SK-N-SH treated with all-trans-retinoic acid at 6 μM for 48 hours (cell line): Measurements from ENCODE around the gene COL3A1.
A peak's percentile ranks its signal among the peaks of the same experiment; 100 is the strongest.

ENCODE experiments used
- ATAC-seq: fragments of 200-7000 bp; cut with Tn5 transposase; 3 replicates; pipeline ENCODE4 v1.9.1; 2020; ENCODE audit warnings: mild to moderate bottlenecking, moderate library complexity
- ARNTL ChIP-seq: fragments of 450-650 bp; formaldehyde crosslinking; IDR thresholded peaks from 2 replicates; pipeline ENCODE4 v1.5.0; 2020; ENCODE audit warnings: low read depth, mild to moderate bottlenecking, moderate library complexity, borderline replicate concordance
- CSDC2 ChIP-seq: fragments of 250-450 bp; sonication (Bioruptor Pico); IDR thresholded peaks from 2 replicates; pipeline ENCODE4 v1.5.0; 2020; ENCODE audit warnings: mild to moderate bottlenecking, moderate library complexity
- ESRRG ChIP-seq: fragments of 250-450 bp; sonication (Bioruptor Pico); IDR thresholded peaks from 2 replicates; pipeline ENCODE4 v1.6.1; 2021; ENCODE audit warnings: mild to moderate bottlenecking
- ISL1 ChIP-seq: fragments of 250-450 bp; sonication (Bioruptor Pico); IDR thresholded peaks from 2 replicates; pipeline ENCODE4 v2.1.2; 2022; ENCODE audit warnings: mild to moderate bottlenecking, moderate library complexity
- OSR1 ChIP-seq: fragments of 250-450 bp; sonication (Bioruptor Pico); IDR thresholded peaks from 2 replicates; pipeline ENCODE4 v1.8.0; 2022; ENCODE audit warnings: moderate library complexity, mild to moderate bottlenecking, inconsistent platforms
- RARB ChIP-seq: fragments of 250-450 bp; sonication (Bioruptor Pico); IDR thresholded peaks from 2 replicates; pipeline ENCODE4 v1.8.0; 2021; ENCODE audit warnings: mild to moderate bottlenecking, moderate library complexity
- SNAI2 ChIP-seq: fragments of 250-450 bp; sonication (Bioruptor Pico); IDR thresholded peaks from 2 replicates; pipeline ENCODE4 v1.5.0; 2020; ENCODE audit warnings: mild to moderate bottlenecking, moderate library complexity
- TCF4 ChIP-seq: fragments of 250-450 bp; sonication (Bioruptor Pico); IDR thresholded peaks from 2 replicates; pipeline ENCODE4 v1.8.0; 2021; ENCODE audit warnings: mild to moderate bottlenecking, moderate library complexity, borderline replicate concordance
- TOX ChIP-seq: fragments of 250-450 bp; sonication (Bioruptor Pico); IDR thresholded peaks from 2 replicates; pipeline ENCODE4 v1.8.0; 2021; ENCODE audit warnings: mild to moderate bottlenecking, moderate library complexity, borderline replicate concordance
- ZC3H10 ChIP-seq: fragments of 250-450 bp; sonication (Bioruptor Pico); IDR thresholded peaks from 2 replicates; pipeline ENCODE4 v1.5.1; 2021; ENCODE audit warnings: mild to moderate bottlenecking, moderate library complexity
- ZFP3 ChIP-seq: fragments of 250-450 bp; sonication (Bioruptor Pico); IDR thresholded peaks from 2 replicates; pipeline ENCODE4 v1.5.0; 2020; ENCODE audit warnings: mild to moderate bottlenecking, moderate library complexity
- ZFP30 ChIP-seq: fragments of 450-650 bp; formaldehyde crosslinking; IDR thresholded peaks from 2 replicates; pipeline ENCODE4 v1.5.0; 2022; ENCODE audit warnings: mild to moderate bottlenecking, moderate library complexity
- ZNF565 ChIP-seq: fragments of 450-650 bp; formaldehyde crosslinking; conservative IDR thresholded peaks from 2 replicates; pipeline ENCODE4 v1.5.0; 2020; ENCODE audit warnings: low read depth, mild to moderate bottlenecking, moderate library complexity
- ZNF70 ChIP-seq: fragments of 450-650 bp; formaldehyde crosslinking; IDR thresholded peaks from 2 replicates; pipeline ENCODE4 v1.5.0; 2020; ENCODE audit warnings: mild to moderate bottlenecking, moderate library complexity
- TF ChIP-seq, protein P1 (sequence below): fragments of 250-450 bp; sonication (Bioruptor Pico); IDR thresholded peaks from 2 replicates; pipeline ENCODE4 v1.5.1; 2021; ENCODE audit warnings: mild to moderate bottlenecking, moderate library complexity
- TF ChIP-seq, protein P2 (sequence below): fragments of 250-450 bp; sonication (Bioruptor Pico); IDR thresholded peaks from 2 replicates; pipeline ENCODE4 v1.8.0; 2020; ENCODE audit warnings: mild to moderate bottlenecking, moderate library complexity, borderline replicate concordance
- TF ChIP-seq, protein P3 (sequence below): fragments of 250-450 bp; sonication (Bioruptor Pico); IDR thresholded peaks from 2 replicates; pipeline ENCODE4 v1.8.0; 2021; ENCODE audit warnings: low read depth, mild to moderate bottlenecking, moderate library complexity, borderline replicate concordance

Gene COL3A1

DNA sequence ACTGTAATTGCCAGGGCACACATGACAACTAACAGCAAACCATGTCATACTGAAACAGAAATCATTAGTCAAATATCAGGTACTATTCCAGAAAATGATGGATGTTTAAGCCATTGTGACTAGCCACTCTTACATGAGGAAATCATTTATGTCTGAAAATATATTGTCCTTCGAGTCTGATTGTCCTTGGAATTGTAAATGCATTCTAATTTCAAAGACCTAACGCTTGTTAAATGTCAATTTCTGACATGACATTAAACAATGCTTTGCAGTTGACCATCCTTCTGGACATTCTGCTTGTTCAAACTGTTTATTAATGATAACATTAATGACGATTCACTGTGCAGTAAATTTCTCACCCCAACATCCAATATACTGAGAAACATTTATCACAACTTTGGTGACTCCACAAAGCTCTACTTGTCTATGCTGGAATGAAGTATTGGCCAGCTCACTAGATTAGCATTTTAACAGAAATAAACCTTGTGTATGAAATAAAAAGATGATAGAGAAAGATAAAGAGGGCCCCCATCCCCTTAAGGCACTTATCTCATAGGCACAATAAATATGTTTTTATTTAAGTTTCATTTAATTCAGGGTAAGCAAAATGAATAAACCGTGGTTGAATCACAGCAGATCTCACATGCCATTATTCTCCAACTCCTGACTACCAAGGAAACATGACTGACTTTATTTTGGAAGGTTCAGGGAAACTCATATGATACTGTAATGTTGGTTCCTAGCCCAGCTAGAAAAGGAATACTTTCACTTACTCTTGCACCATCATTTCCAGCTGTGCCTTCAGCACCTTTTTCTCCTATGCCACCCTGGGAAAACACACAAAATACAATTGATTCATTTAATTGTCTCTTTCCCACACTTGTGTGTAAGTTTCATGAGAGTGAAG is 82.3 kb downstream of the COL3A1 start:
- TF ChIP-seq TOX (CRISPR knock-in tag), result peak; percentile 82
- no peak for TF ChIP-seq ARNTL (CRISPR knock-in tag)
- peak; percentile 87; the same call in 1 of the 2 replicates for TF ChIP-seq ZC3H10 (CRISPR knock-in tag)
- TF ChIP-seq ZNF70, result no peak
- TF ChIP-seq RARB, result peak; percentile 64; the same call in 1 of the 2 replicates
- peak; percentile 60 for ATAC-seq

DNA sequence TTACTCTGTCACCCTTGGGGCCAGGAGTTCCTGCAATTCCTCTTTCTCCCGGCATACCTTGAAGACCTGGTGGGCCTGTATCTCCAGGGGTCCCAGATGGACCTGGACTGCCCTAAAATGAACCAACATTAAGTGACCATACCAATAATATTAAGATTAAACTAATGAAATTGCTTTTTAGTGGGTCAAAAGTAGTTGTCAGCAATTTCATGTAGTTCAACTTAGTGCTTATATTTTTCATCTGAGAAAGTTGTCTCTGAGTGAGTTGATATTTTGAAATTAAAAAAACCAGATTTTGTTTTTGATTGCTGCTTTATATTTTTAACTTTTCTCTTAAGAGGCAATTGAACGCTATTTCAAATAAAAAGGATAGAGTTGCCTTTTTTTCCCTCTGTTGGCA is 83.1 kb downstream of the COL3A1 start:
- no peak for TF ChIP-seq RARB
- TF ChIP-seq, protein P1, sequence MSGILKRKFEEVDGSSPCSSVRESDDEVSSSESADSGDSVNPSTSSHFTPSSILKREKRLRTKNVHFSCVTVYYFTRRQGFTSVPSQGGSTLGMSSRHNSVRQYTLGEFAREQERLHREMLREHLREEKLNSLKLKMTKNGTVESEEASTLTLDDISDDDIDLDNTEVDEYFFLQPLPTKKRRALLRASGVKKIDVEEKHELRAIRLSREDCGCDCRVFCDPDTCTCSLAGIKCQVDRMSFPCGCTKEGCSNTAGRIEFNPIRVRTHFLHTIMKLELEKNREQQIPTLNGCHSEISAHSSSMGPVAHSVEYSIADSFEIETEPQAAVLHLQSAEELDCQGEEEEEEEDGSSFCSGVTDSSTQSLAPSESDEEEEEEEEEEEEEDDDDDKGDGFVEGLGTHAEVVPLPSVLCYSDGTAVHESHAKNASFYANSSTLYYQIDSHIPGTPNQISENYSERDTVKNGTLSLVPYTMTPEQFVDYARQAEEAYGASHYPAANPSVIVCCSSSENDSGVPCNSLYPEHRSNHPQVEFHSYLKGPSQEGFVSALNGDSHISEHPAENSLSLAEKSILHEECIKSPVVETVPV (CRISPR knock-in tag), result no peak
- TF ChIP-seq SNAI2 (CRISPR knock-in tag), result no peak
- no peak for TF ChIP-seq ISL1 (CRISPR knock-in tag)
- no peak for TF ChIP-seq TCF4 (CRISPR knock-in tag)
- TF ChIP-seq ZFP30 (CRISPR knock-in tag), result no peak
- TF ChIP-seq OSR1, result no peak
- TF ChIP-seq ZFP3 (CRISPR knock-in tag), result no peak
- TF ChIP-seq ZNF70, result no peak
- TF ChIP-seq, protein P2, sequence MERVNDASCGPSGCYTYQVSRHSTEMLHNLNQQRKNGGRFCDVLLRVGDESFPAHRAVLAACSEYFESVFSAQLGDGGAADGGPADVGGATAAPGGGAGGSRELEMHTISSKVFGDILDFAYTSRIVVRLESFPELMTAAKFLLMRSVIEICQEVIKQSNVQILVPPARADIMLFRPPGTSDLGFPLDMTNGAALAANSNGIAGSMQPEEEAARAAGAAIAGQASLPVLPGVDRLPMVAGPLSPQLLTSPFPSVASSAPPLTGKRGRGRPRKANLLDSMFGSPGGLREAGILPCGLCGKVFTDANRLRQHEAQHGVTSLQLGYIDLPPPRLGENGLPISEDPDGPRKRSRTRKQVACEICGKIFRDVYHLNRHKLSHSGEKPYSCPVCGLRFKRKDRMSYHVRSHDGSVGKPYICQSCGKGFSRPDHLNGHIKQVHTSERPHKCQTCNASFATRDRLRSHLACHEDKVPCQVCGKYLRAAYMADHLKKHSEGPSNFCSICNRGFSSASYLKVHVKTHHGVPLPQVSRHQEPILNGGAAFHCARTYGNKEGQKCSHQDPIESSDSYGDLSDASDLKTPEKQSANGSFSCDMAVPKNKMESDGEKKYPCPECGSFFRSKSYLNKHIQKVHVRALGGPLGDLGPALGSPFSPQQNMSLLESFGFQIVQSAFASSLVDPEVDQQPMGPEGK (CRISPR knock-in tag), result no peak
- no peak for TF ChIP-seq ZNF565 (CRISPR knock-in tag)
- no peak for TF ChIP-seq TOX (CRISPR knock-in tag)
- TF ChIP-seq CSDC2 (CRISPR knock-in tag), result no peak
- TF ChIP-seq, all 23 proteins: peak for 0
- no peak for ATAC-seq

DNA sequence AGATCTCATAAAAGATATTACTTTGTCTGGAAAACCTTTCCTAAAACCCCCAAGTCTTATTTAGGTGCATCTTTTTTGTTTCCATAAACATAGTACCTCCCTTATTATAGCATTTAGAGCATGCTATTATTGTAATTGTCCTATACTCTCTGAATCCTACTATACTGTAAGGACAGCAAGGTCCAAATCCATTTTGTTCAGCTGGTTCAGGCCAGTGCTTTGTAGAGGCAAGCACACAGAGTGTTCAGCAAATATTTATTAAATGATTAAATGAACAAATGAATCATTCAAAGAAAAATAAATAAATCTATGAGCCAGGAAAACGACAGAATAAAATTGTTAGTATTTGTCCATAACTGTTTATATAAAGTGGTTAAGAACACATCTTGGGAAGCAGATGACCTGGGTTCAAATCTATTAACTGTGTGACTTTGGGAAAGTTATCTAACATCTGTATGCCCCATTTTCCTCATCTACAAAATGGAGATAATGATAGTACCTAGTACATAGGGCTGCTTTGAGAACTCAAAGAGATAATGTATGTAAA is 86.0 kb downstream of the COL3A1 start:
- TF ChIP-seq CSDC2 (CRISPR knock-in tag) (no peak), ZC3H10 (CRISPR knock-in tag) (no peak), ZNF565 (CRISPR knock-in tag) (no peak), ESRRG (no peak)
- TF ChIP-seq, protein P3, sequence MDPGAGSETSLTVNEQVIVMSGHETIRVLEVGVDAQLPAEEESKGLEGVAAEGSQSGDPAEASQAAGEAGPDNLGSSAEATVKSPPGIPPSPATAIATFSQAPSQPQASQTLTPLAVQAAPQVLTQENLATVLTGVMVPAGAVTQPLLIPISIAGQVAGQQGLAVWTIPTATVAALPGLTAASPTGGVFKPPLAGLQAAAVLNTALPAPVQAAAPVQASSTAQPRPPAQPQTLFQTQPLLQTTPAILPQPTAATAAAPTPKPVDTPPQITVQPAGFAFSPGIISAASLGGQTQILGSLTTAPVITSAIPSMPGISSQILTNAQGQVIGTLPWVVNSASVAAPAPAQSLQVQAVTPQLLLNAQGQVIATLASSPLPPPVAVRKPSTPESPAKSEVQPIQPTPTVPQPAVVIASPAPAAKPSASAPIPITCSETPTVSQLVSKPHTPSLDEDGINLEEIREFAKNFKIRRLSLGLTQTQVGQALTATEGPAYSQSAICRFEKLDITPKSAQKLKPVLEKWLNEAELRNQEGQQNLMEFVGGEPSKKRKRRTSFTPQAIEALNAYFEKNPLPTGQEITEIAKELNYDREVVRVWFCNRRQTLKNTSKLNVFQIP, result no peak
- TF ChIP-seq, protein P2 (CRISPR knock-in tag), result no peak
- ATAC-seq, result no peak
